Fibroblast of lung (primary cell): ENCODE measurements around the gene HPSE2. TPM values are rescaled to one million over a fixed set of nuclear protein-coding genes. Genes with fewer than 3 reads are reported as not detected.

Experiments
- DNase-seq, 2 donors: peaks; one replicate each; pipeline versions ENCODE4 v3.0.0 to v3.0.0-alpha.2; 2010; ENCODE audit warnings: low read depth in 2 of 2
- H2AFZ ChIP-seq: 2 replicates; pipeline ENCODE4 v1.5.1; 2012; ENCODE audit warnings: low read length, control low read depth, inconsistent platforms
- H3K27ac ChIP-seq: 2 replicates; pipeline ENCODE4 v1.5.1; 2011; ENCODE audit warnings: low read length, control low read depth; ENCODE audit not compliant: insufficient read depth
- H3K27me3 ChIP-seq: 2 replicates; pipeline ENCODE4 v1.5.1; 2011; ENCODE audit warnings: mild to moderate bottlenecking, low read length; ENCODE audit not compliant: control insufficient read depth, insufficient read depth
- H3K36me3 ChIP-seq: 2 replicates; pipeline ENCODE4 v1.5.1; 2011; ENCODE audit warnings: low read length; ENCODE audit not compliant: control insufficient read depth, insufficient read depth
- H3K4me1 ChIP-seq: 2 replicates; pipeline ENCODE4 v1.5.1; 2011; ENCODE audit warnings: low read length; ENCODE audit not compliant: control insufficient read depth, insufficient read depth; ENCODE audit errors: extremely low read depth
- H3K4me2 ChIP-seq: 2 replicates; pipeline ENCODE4 v1.5.1; 2011; ENCODE audit warnings: low read length, control low read depth; ENCODE audit not compliant: insufficient read depth; ENCODE audit errors: extremely low read depth
- H3K4me3 ChIP-seq, 4 experiments: fragments of 200-600 bp in 1 of 4; sonication (generic) in 1 of 4; replicated peaks in 1 of 4; 2 replicates each; pipeline ENCODE4 v1.5.1; 2011 to 2016; ENCODE audit warnings: low read length in 4 of 4, low read depth in 3 of 4, mild to moderate bottlenecking in 3 of 4, control low read depth in 2 of 4, inconsistent platforms in 1 of 4, mixed read lengths in 1 of 4; ENCODE audit not compliant: insufficient read depth in 1 of 4; ENCODE audit errors: control extremely low read depth in 1 of 4
- H3K79me2 ChIP-seq: 2 replicates; pipeline ENCODE4 v1.5.1; 2012; ENCODE audit warnings: mild to moderate bottlenecking, low read length, inconsistent platforms; ENCODE audit not compliant: control insufficient read depth, insufficient read depth
- H3K9ac ChIP-seq: 2 replicates; pipeline ENCODE4 v1.5.1; 2011; ENCODE audit warnings: mild to moderate bottlenecking, low read length, control low read depth; ENCODE audit not compliant: insufficient read depth
- H3K9me3 ChIP-seq: 2 replicates; pipeline ENCODE4 v1.5.1; 2012; ENCODE audit warnings: low read depth, low read length; ENCODE audit not compliant: control insufficient read depth, insufficient read depth
- H4K20me1 ChIP-seq: 2 replicates; pipeline ENCODE4 v1.5.1; 2011; ENCODE audit warnings: low read length; ENCODE audit not compliant: control insufficient read depth, insufficient read depth; ENCODE audit errors: extremely low read depth
- EZH2 ChIP-seq: IDR thresholded peaks from 2 replicates; pipeline ENCODE4 v1.5.1; 2012; ENCODE audit warnings: low read length, control low read depth, mild to moderate bottlenecking; ENCODE audit errors: missing control alignments
- polyA plus RNA-seq, 2 donors: library from polyadenylated mRNA; depleted of rRNA in 1 of 2; stranded (reverse) in 1 of 2; unstranded in 1 of 2; fragments of >200 nt; gene quantifications; 2 replicates each; pipeline ENCODE4 v1.2.1, GENCODE V29; 2011 to 2012; ENCODE audit warnings: missing spikeins in 1 of 2
- total RNA-seq: library from RNA; depleted of rRNA; stranded (reverse); fragments of >200 nt; gene quantifications from 2 replicates; pipeline ENCODE4 v1.2.1, GENCODE V29; 2014
- TF ChIP-seq, protein P1 (sequence below), 2 donors: IDR thresholded peaks in 1 of 2; conservative IDR thresholded peaks in 1 of 2; 1 replicate in 1 of 2; 2 replicates in 1 of 2; pipeline ENCODE4 v1.5.1; 2011 to 2012; ENCODE audit warnings: low read length in 2 of 2, control low read depth in 1 of 2, inconsistent platforms in 1 of 2, low read depth in 1 of 2, mild to moderate bottlenecking in 1 of 2

The HPSE2 gene
- total and polyA plus RNA-seq, 2 donors (not counting 1 experiment from before 2014, with no cell fraction given) = 0.02 to 0.17 TPM

DNA sequence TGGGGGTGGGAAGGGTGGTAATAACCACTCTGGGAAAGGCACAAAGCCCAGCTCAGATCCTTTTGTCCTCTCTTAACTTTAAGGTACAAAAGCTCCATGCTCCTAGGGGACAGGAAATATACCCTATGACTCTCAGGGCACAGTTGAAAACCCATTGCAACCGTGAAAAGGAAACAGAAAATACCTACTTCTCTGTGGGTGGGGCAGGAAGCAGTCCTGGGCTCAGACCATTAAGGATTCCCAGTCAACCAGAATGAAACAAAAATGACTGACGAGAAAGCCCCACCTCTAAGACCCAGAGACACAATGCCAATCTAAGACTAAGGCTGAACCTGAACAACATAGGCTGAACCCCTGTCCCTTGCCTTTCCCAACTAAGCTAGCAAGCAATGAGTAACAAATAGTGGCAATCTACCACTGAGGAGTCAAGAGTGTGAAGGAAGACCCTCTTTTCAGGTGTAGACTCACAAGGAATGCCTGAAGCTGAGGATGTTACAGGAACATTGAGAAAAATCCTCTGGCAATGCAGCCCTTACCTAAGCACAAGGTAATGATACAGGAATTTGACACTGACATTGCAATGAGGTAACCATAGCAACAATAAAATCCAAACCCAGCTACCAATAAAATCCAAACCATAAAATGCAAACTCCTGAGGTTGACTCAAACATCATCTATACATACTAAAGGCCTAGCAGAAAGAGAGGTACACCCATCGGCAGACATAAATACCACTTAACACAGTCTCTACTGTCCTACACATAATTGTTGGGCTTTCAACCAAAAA, 380.1 kb downstream of the HPSE2 start:
- no peak overlapping the region for H3K4me3 ChIP-seq
- no peaks in the 10 kb centered on the region for H3K27me3 ChIP-seq
- H3K4me2 ChIP-seq = no peak overlapping the region
- no peaks in the 10 kb centered on the region for H4K20me1 ChIP-seq
- no peaks in the 10 kb centered on the region for H3K4me1 ChIP-seq
- H3K79me2 ChIP-seq = no peaks in the 10 kb centered on the region
- H3K9me3 ChIP-seq = no peaks in the 10 kb centered on the region
- no peak overlapping the region for H3K9ac ChIP-seq
- H2AFZ ChIP-seq = no peak overlapping the region
- H3K36me3 ChIP-seq = no peaks in the 10 kb centered on the region
- no peak overlapping the region for H3K27ac ChIP-seq
- DNase-seq = no peak
- no peak for TF ChIP-seq EZH2
- TF ChIP-seq, protein P1, sequence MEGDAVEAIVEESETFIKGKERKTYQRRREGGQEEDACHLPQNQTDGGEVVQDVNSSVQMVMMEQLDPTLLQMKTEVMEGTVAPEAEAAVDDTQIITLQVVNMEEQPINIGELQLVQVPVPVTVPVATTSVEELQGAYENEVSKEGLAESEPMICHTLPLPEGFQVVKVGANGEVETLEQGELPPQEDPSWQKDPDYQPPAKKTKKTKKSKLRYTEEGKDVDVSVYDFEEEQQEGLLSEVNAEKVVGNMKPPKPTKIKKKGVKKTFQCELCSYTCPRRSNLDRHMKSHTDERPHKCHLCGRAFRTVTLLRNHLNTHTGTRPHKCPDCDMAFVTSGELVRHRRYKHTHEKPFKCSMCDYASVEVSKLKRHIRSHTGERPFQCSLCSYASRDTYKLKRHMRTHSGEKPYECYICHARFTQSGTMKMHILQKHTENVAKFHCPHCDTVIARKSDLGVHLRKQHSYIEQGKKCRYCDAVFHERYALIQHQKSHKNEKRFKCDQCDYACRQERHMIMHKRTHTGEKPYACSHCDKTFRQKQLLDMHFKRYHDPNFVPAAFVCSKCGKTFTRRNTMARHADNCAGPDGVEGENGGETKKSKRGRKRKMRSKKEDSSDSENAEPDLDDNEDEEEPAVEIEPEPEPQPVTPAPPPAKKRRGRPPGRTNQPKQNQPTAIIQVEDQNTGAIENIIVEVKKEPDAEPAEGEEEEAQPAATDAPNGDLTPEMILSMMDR (conservative IDR thresholded peaks at IDR 0.05 in 1 of 2, IDR thresholded peaks at IDR 0.05 in 1 of 2; ENCODE audit: low read depth in 1 of 2, low read length in 2 of 2) = no peak

DNA sequence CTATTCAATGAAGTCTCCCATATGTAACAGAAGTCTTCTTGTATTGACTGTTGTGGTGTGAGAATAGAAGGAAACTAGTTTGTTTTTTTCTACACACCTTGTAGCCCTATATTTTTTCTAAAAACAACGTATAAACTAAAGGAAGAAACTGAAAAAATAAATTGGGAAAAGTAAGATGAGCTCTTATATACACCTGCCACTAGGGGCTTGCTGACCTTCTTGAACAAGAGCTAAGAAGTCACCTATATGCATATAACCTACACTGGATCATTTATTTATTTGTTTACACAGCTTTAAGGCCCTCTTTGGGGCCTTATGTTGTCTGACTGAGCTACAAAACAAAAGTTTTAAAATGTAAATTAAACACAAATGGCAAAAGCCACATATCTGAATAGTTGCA, 383.0 kb downstream of the HPSE2 start:
- H3K4me1 ChIP-seq = no peaks in the 10 kb centered on the region
- no peak overlapping the region for H3K27ac ChIP-seq
- no peaks in the 10 kb centered on the region for H3K9me3 ChIP-seq
- no peaks in the 10 kb centered on the region for H3K36me3 ChIP-seq
- no peaks in the 10 kb centered on the region for H4K20me1 ChIP-seq
- no peak overlapping the region for H3K4me2 ChIP-seq
- no peak overlapping the region for H3K4me3 ChIP-seq
- H3K79me2 ChIP-seq = no peaks in the 10 kb centered on the region
- no peak overlapping the region for H3K9ac ChIP-seq
- H2AFZ ChIP-seq = no peak overlapping the region
- no peak for TF ChIP-seq EZH2
- TF ChIP-seq, protein P1 (conservative IDR thresholded peaks at IDR 0.05 in 1 of 2, IDR thresholded peaks at IDR 0.05 in 1 of 2; ENCODE audit: low read depth in 1 of 2, low read length in 2 of 2) = peak in 1 of 2 donors; percentile 25
- H3K27me3 ChIP-seq = no peaks in the 10 kb centered on the region
- DNase-seq = no peak

DNA sequence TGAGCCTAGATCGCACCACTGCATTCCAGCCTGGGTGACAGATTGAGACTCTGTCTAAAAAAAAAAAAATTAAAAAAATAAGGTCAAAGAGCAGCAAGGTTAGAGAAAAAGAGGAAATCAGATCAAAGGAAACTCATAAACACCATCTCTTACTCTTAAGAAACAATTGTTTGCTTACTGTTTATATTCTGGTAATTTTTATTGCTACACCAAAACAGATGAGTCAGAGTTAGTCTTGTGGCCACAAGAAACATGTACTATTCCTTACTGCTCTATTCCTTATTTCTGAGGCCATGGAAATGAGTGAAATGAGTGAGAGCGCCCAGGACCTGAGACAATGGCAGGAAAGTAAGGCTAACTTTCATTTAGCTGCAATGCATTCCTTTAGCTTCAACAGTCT, 387.3 kb downstream of the HPSE2 start:
- no peak for TF ChIP-seq EZH2
- TF ChIP-seq, protein P1 (conservative IDR thresholded peaks at IDR 0.05 in 1 of 2, IDR thresholded peaks at IDR 0.05 in 1 of 2; ENCODE audit: low read depth in 1 of 2, low read length in 2 of 2) = no peak
- Histone ChIP-seq H3K79me2 (no peaks in the 10 kb centered on the region), H3K4me1 (no peaks in the 10 kb centered on the region), H3K4me3 (no peak overlapping the region), H2AFZ (no peak overlapping the region), H3K9ac (no peak overlapping the region), H3K27ac (no peak overlapping the region), H3K27me3 (no peaks in the 10 kb centered on the region), H3K9me3 (no peaks in the 10 kb centered on the region), H4K20me1 (no peaks in the 10 kb centered on the region), H3K4me2 (no peak overlapping the region), H3K36me3 (no peaks in the 10 kb centered on the region)
- no peak for DNase-seq
